Measurements from ENCODE around the gene ULK1. TPM values are rescaled to one million over a fixed set of nuclear protein-coding genes. Genes with fewer than 3 reads are reported as not detected.

Gene ULK1
- total and polyA plus RNA-seq, 4 donors = 15.4 to 32.8 (median 22.8) TPM

DNA sequence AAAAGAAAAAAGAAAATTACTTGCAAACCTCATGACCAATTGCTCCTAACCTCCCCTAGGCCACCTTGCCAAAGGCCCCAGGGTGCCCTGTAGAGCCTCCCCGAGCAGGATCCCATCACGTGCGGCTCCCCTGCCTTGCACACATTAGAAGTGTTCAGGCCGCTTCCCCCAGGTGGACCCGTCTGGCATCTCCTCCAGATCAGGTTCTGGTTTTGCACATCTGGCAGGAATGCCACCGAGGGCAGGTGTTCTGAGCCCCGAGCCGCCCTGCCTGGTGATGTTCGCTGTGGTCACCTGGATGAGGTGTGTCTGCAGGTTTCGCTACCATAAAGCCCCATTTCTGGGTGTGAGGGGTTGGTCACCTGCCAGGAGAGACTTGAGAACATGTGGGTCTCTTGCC lies 47.0 kb upstream of the ULK1 start:
- ATAC-seq (ENCODE audit: insufficient read depth, low FRiP score) (no peak), DNase-seq (no peak)
- H3K27me3 ChIP-seq (ENCODE audit: control insufficient read depth in 3 of 3, insufficient read depth in 3 of 3, low read length in 2 of 3) = no peaks in the 10 kb centered on the region
- TF ChIP-seq, protein P1, sequence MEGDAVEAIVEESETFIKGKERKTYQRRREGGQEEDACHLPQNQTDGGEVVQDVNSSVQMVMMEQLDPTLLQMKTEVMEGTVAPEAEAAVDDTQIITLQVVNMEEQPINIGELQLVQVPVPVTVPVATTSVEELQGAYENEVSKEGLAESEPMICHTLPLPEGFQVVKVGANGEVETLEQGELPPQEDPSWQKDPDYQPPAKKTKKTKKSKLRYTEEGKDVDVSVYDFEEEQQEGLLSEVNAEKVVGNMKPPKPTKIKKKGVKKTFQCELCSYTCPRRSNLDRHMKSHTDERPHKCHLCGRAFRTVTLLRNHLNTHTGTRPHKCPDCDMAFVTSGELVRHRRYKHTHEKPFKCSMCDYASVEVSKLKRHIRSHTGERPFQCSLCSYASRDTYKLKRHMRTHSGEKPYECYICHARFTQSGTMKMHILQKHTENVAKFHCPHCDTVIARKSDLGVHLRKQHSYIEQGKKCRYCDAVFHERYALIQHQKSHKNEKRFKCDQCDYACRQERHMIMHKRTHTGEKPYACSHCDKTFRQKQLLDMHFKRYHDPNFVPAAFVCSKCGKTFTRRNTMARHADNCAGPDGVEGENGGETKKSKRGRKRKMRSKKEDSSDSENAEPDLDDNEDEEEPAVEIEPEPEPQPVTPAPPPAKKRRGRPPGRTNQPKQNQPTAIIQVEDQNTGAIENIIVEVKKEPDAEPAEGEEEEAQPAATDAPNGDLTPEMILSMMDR (IDR thresholded peaks at IDR 0.05; ENCODE audit: control extremely low read depth, extremely low read depth) = no peak
- H3K4me1 ChIP-seq (ENCODE audit: control insufficient read depth in 5 of 5, insufficient read depth in 5 of 5, low read length in 5 of 5) = no peaks in the 10 kb centered on the region
- H3K36me3 ChIP-seq (ENCODE audit: control insufficient read depth in 4 of 4, insufficient read depth in 4 of 4, low read length in 4 of 4) = peaks cover 0 to 1% (median 0%) of the 10 kb centered on the region in 4 donors
- WGBS, 2 donors = 87 to 94% methylated on average over 10 of the region's 10 CpGs
- no peak overlapping the region for H3K27ac ChIP-seq (ENCODE audit: low read depth in 1 of 2, low read length in 1 of 2)
- no peak overlapping the region for H3K9ac ChIP-seq (ENCODE audit: insufficient read depth in 1 of 2, low read length in 2 of 2)
- no peaks in the 10 kb centered on the region for H3K9me3 ChIP-seq (ENCODE audit: control insufficient read depth in 4 of 4, insufficient read depth in 3 of 4, low read length in 3 of 4)
- H3K4me3 ChIP-seq = no peak overlapping the region

DNA sequence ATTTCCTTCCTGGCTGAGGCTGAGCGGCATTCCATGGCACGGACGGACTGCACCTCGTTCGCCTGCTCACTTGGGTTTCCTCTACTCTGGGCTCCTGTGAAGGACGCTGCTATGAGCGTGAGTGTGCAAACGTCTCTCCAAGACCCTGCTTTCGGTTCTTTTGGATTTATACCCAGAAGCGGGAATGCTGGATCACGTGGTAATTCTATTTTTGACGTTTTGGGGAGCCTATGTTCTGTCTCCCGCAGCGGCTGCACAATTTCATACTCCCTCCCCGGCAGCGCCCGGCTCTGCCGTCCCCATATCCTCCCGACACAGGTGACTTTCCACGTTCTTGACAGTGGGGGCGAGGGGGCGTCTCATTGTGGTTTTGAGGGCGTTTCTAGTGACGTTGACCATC lies 45.7 kb upstream of the ULK1 start:
- ATAC-seq (ENCODE audit: insufficient read depth, low FRiP score) (no peak), DNase-seq (no peak)
- no peak overlapping the region for H3K9ac ChIP-seq (ENCODE audit: insufficient read depth in 1 of 2, low read length in 2 of 2)
- H3K27ac ChIP-seq (ENCODE audit: low read depth in 1 of 2, low read length in 1 of 2) = no peak overlapping the region
- peaks cover 0 to 1% (median 0%) of the 10 kb centered on the region in 4 donors for H3K36me3 ChIP-seq (ENCODE audit: control insufficient read depth in 4 of 4, insufficient read depth in 4 of 4, low read length in 4 of 4)
- no peak overlapping the region for H3K4me3 ChIP-seq
- no peaks in the 10 kb centered on the region for H3K4me1 ChIP-seq (ENCODE audit: control insufficient read depth in 5 of 5, insufficient read depth in 5 of 5, low read length in 5 of 5)
- WGBS, 2 donors = 82% methylated on average over 24 of the region's 24 CpGs
- H3K27me3 ChIP-seq (ENCODE audit: control insufficient read depth in 3 of 3, insufficient read depth in 3 of 3, low read length in 2 of 3) = no peaks in the 10 kb centered on the region
- H3K9me3 ChIP-seq (ENCODE audit: control insufficient read depth in 4 of 4, insufficient read depth in 3 of 4, low read length in 3 of 4) = no peaks in the 10 kb centered on the region
- TF ChIP-seq, protein P1 (IDR thresholded peaks at IDR 0.05; ENCODE audit: control extremely low read depth, extremely low read depth) = no peak

DNA sequence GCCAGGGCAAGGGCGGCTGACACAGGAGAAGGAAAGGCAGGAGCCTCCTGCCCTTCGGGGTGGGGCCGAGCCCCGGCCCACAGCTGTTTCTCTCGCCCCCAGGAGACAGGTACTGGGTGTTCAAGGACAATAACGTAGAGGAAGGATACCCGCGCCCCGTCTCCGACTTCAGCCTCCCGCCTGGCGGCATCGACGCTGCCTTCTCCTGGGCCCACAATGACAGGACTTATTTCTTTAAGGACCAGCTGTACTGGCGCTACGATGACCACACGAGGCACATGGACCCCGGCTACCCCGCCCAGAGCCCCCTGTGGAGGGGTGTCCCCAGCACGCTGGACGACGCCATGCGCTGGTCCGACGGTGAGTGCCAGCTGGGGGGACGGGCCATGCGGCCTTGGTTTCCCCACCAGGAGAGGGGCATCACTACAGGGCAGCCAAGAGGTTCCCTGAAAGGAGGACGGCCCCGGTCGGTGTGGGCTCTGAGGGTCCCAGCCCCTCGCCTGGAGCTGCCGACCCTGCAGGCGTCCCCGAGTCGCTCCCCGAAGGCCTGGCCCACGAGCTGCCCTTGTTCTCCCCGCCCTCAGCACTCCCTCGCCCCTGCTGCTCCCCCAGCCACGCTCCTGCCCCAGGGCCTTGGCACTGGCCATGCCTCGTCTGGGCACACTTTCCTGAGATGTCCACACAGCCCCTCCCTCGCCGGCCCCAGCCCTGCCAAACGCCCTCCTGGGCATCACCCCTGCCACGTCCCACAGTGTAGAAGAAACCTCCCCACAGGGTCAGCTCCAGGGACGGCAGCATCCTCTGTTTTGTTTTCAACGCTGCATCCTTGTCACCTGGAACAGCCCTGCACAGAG lies 44.5 kb upstream of the ULK1 start:
- no peak for ATAC-seq (ENCODE audit: insufficient read depth, low FRiP score)
- no peaks in the 10 kb centered on the region for H3K36me3 ChIP-seq (ENCODE audit: control insufficient read depth in 4 of 4, insufficient read depth in 4 of 4, low read length in 4 of 4)
- TF ChIP-seq, protein P1 (IDR thresholded peaks at IDR 0.05; ENCODE audit: control extremely low read depth, extremely low read depth) = no peak
- no peak overlapping the region for H3K4me3 ChIP-seq
- no peak overlapping the region for H3K27ac ChIP-seq (ENCODE audit: low read depth in 1 of 2, low read length in 1 of 2)
- no peaks in the 10 kb centered on the region for H3K9me3 ChIP-seq (ENCODE audit: control insufficient read depth in 4 of 4, insufficient read depth in 3 of 4, low read length in 3 of 4)
- H3K27me3 ChIP-seq (ENCODE audit: control insufficient read depth in 3 of 3, insufficient read depth in 3 of 3, low read length in 2 of 3) = peaks cover 0 to 3% (median 0%) of the 10 kb centered on the region in 3 donors
- H3K4me1 ChIP-seq (ENCODE audit: control insufficient read depth in 5 of 5, insufficient read depth in 5 of 5, low read length in 5 of 5) = no peaks in the 10 kb centered on the region
- no peak overlapping the region for H3K9ac ChIP-seq (ENCODE audit: insufficient read depth in 1 of 2, low read length in 2 of 2)
- 89 to 92% methylated on average over 42 to 47 of the region's 47 CpGs for WGBS, 2 donors
- DNase-seq = no peak
